Hematopoietic multipotent progenitor cell (in vitro differentiated cells): ENCODE results near the gene TBX10. TPM values are rescaled to one million over a fixed set of nuclear protein-coding genes. Genes with fewer than 3 reads are reported as not detected.
"Not testable (repeated sequence)": the region's sequence is repeated elsewhere in the genome, so short reads cannot be mapped to it uniquely, and the experiment has no call there.

Experiments
- DNase-seq, 3 donors: peaks; one replicate each; pipeline ENCODE4 v3.0.0-alpha.2; 2011 to 2015; ENCODE audit warnings: low read depth in 2 of 3, low spot score in 2 of 3
- total RNA-seq: library from RNA; depleted of rRNA; stranded (reverse); fragments of >200 nt; gene quantifications from one replicate; pipeline ENCODE4 v1.2.3, GENCODE V29; 2012

TBX10 gene
- total RNA-seq = not detected

DNA sequence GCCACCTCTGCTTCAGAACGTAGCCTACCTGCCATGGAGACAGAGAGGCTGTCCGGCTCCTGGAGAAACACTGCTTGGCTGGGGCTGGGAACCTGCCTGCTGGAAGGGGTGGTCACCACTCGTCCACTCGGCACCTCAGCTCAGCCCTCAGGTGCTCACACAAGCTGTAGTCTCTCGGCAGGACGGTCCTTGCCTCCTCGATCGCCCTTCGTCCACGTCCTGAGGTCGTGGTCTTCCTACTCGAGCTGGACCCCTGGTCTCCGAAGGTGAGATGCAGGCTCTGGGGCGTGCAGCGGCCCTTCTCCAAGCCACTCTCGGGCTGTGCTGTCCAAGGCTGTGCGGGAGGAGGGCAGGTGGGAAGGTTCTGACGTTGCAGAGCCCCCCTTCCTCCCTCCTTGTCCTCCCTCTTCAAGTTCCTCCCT lies at the start of gene TBX10:
TBX10 (minus strand) TSS at position 326 of the 422 bp plus-strand sequence; CDS start at position 35, 291 bp downstream.
- no peak for DNase-seq

DNA sequence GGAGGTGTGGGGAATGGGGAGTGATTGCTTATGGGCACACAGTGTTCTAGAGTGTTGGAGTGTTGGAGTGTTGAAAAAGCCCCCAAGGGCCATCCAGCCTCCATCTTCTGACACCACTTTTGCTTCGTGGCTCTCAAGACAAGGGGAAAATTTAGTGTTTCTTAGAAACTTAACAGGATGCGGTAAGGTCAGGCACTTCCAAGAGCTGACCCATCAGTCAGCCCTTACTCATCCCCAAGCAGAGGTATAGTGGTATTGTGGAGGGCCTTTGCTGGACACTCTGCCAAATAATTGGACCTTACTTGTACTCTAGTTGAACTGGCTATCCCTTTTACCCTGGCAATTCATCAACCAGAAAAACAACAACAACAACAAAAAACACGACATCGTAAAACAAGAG lies 49.6 kb upstream of the TBX10 start:
- DNase-seq = no peak

DNA sequence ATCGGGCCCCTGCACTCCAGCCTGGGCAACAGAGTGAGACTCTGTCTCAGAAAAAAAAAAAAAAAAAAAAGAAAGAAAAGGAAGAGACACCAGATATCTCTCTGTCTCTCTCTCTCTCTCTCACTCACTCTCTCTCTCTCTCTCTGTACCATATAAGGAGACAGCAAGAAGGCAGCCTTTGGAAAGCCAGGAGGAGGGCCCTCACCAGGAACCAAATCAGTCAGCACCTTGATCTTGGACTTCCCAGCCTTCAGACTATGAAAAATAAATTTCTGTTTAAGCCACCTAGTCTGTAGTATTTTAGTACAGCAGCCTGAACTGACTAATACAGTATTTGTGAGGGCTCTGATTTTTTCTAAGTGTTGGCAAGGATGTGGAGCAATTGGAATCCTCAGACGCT lies 48.4 kb upstream of the TBX10 start:
- DNase-seq = no peak

DNA sequence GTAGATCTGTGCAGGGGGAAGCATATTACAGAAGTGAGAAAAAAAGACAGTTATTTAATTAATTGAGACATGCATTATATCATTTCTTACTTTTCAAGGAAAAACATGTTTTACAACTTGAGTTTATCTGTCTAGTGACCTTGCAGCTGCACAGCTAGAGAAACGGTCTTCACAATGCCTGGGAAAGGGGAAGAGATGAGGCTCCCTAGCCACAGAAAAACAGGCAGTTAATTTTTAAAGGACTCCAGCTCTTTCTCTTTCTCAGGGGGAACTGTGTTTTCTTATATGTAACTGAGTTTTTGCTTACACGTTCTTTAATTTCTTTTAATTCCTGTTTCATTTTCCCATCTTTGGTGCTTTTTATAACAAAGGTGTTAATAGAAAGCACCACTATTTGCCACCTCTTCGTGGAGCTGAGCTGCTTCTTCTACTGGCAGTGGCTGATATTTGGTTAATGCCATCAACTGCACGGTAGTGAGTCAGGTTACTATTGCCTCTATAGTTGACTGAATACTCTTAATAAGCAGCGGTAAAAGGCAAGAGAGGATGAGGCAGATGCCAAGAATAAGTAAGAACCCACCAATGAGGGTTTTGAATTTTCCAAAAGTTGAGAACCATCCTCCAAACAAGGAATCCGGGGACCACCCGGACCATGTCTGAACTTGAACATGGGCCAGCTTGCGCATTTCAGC lies 46.2 kb upstream of the TBX10 start:
- peak in 1 of 3 donors; percentile 64 for DNase-seq

DNA sequence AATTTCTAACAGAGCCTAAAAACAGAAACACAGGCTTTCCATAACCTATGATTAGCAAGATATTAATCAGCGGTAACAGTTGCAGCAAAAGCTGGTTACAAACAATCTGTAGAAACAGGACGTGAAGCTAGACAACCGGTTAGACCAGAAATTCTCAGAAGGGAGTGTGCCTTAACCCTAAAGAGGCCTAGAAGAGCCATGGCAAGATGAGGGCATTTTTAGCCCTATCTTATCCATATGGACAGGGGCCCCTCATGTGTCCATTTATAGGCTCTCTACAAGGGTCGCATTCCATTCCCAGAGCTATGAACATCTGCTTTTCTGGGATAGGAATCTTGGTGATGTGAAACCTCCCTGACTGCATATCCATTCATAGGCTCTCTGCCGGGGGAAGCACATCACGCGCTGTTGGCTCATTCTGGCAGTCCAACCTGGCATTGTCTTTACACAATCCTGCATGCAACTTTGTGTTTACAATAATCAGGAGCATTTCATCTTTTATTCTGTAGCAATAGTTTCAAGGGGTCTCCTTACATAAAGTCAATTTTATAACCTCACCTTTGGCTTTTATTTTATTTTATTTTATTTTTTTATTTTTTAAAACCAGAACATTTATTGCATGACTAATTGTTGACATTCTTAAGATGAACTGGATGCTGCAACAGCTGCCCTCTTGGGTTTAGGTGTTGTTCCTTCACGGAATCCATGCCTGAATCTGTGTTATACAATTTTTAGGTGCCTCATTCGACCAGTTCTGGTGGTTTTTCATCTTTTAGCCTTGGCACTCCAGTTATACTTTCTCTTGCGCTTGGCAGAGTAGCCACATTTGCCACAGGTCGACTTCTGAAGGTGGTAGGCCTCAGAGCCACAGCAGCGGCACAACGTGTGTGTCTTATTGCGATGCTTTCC lies 42.8 kb upstream of the TBX10 start:
- DNase-seq = not testable (repeated sequence)

DNA sequence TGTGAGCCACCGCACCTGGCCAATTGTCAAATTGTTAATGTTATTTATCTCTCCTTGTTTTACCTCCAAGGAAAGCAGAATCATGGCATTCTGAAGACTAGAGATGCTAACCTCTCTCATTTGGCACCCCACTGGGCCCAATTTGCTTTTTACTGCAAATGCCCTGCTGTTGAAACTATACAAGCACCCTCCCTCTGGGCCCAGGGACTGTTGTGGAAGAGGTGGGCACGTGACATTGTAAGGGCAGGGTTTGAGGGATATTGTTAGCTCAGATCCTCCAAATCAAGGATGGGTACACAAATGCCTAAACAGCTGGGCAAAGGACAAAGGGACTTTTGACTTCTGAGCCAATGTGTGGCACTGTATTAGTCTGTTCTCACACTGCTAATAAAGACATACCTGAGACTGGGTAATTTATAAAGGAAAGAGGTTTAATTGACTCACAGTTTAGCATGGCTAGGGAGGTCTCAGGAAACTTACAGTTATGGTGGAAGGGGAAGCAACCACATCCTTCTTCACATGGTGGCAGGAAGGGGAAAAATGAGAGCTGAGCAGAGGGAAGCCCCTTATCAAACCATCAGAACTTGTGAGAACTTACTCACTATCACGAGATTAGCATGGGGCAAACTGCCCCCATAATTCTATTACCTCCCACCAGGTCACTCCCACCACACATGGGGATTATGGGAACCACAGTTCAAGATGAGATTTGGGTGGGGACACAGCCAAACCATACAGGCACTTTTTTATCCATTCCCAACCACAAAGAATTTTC lies 41.3 kb upstream of the TBX10 start:
- peak in 2 of 3 donors; percentile 29 to 51 for DNase-seq

DNA sequence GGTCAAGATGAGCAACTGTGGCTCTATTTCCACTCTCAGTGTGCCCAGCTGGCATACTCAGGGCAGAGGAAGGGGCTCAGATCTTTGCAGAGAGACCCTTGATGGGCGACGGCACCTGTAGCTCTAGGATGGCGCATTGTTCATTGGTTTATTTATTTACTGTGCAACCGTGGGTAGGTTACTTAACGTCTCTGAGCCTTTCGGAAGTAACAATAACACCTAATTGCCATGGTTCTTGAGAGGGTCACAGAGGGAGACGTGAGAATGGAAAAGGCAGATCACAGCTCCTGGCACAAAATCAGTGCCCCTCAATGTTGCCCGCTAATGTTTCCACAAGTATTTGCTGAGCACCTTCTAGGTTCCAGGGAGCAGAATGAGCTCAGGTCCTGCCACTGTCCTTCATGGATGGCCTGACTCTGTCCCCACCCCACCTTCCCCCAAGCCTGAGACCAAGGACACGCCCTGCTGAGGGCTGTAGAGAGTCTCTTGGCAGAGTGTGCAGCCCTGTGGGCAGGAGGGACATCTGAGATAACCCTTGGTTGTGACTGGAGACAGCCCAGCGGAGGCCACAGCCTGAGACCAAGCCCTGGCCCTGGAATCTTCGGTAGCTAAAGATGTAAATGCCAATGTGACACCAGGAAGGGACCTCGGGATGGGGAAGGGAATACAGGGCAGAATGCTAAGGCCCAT lies 35.6 kb upstream of the TBX10 start:
- no peak for DNase-seq

DNA sequence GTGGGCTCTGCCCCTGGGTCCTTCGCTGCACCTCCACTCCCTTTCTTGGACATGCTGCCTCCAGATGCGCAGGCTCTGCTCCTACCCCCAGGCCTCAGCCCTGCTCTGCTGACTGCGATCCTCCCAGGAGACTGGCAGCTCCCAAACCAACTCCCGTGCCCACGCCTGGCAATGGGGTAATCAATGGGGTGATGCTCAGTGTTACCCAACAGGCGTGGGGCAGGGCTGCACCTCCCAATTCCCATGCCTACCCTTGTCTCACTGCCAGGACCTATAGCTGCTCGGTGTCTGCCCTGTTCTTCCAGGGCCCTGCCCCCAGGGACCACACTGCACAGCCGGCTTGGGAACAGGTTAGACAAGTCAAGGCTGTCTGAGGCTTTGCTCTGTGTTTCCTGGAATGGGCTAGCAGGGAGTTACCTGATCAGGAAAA lies 34.9 kb upstream of the TBX10 start, which contains the start of gene ALDH3B2:
ALDH3B2 (minus strand) TSS at position 182 of the 430 bp plus-strand sequence. CDS start 7,688 bp downstream, outside the sequence.
- no peak for DNase-seq

DNA sequence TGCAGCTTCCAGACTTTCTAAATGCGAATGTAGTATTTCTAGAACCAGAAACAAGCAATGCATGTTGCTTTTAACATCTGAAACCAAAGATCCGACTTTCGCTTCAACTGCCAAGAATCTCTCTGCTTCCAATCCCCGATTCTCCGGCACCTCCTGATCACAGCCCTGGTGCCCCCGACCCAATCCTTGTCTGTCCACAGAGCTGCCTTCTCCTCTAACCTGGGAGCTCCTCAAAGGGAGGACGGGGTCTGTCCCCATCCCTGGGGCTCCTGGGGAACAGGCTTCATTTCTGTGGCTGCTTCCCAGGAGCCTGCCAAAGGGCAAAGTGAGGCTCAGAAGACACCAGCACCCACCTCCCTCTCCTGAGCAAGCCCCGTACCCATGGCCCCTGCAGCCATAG lies 34.3 kb upstream of the TBX10 start:
- DNase-seq = no peak

DNA sequence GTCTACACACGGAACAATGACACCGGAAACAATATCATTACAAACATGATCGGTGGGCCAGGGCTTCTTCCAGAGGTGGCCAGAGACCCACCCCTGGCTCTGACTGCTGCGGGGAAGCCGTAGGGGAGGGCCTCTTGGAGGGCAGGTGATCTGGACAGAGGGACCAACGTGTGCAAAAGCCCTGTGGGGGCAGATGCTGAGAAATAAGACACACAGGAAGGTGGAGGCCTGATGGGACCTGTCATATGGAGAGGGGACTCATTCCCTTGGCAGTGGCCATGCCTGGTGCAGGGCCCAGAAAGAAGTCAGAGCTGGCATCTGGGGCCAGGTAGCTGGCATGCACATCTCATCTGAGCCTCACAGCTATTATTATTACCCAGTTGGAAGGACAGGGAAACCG lies 33.8 kb upstream of the TBX10 start:
- DNase-seq = no peak

DNA sequence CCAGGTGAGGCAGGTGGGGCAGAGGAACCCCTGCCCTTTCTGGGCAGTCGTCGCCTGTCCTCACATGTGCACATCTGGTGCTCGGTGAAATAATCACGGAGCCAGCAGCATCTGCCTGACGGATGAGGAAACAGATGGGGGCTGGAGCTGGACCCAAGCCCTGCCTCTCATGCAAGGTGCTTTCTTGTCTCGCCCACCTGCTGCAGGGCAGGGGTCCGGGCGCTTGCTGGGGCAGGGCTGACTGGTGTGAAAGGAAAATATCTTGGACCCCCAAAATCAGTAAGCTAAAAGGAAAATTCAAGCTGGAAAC lies 31.6 kb upstream of the TBX10 start:
- peak in 1 of 3 donors; percentile 26 for DNase-seq

DNA sequence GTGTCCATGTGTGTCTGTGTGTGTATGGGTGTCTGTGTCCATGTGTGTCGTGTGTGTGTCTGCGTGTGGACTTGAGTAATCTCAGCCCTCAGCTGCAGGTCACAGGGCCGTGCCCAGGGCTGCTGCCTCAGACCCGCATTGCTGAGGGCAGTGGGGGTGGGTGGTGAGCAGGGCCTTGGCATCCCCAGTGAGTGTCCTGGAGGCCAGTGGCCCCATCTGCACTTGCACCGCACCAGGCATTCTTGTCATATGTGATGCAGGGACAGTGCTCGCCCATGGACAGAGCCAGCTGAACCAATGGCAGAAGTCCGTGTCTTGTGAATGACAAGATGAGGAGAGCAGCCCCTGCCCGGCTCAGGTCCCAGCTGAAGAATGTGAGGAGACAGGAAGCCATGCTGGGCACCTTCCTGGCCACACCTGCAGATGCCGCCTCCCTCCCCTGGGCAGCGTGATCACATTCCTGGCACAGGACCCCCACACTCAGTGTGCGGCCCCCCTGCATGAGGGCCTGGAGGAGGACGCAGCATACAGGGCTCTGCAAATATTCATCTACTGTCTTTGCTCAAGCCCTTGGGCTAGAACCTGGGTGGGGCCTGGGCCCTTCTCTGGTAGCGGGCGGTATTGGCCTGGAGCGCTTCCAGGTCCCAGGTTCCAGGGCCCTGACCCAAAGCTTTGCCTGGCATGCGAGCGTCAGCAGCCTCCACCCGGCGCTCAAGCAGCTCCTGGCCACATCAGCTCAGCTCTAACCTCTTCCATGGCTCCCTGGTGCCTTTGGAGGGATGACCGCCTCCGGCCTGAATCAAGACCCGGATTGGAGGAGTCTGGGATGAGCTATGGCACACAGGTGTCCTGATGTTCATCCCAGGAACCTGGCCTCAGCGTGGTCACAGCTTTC lies 31.0 kb upstream of the TBX10 start:
- DNase-seq = no peak

DNA sequence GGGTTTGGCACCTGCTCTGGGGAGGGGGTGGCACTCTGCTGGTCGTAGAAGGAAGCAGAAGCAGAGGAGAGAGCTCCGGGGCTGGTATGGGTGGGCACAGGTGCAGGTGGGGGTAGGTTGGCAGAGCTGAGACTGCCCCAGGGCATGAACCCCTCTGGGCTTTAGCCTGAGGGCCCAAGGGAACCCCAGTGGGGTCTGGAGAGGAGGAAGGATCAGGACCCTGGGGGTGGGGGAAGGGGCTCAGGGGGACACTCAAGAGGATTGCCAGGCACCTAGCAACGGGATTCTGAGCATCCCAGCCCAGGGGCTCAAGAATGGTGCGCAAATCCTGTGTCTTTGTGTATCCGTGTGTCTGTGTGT lies 28.6 kb upstream of the TBX10 start:
- DNase-seq = no peak

DNA sequence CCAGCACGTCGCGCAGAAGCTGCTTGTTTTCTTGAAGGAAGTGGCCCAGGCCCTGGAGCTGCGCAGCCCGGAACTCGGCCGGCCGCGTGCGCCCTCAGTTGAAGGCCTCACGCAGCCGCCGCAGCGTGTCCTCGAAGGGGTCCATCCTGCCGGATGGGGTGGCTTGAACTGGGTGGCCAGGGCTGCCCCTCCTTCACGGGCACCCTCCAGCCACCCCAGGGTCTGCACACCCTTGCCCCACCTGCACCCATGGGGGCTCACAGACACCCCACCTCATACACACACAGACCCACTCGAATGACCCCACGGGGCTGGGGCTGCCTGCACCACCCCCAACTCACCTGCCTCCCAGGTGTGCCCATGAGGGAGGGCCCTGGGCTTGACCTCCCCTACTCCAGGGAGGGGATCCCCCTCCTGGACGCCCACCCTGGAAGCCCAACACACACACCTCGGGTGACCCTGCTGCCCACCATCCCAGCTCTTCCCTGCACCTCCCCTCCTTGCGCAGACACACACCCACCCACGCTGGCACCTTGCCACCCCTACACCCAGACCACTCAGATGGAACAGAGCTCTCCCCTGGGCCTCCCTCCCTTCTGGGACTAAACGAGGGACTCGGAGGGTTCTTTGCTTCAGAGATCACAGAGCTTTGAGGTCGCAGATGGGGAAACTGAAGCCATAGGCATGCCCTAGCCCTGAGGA lies 28.1 kb upstream of the TBX10 start:
- peak in 1 of 3 donors; percentile 31 for DNase-seq

DNA sequence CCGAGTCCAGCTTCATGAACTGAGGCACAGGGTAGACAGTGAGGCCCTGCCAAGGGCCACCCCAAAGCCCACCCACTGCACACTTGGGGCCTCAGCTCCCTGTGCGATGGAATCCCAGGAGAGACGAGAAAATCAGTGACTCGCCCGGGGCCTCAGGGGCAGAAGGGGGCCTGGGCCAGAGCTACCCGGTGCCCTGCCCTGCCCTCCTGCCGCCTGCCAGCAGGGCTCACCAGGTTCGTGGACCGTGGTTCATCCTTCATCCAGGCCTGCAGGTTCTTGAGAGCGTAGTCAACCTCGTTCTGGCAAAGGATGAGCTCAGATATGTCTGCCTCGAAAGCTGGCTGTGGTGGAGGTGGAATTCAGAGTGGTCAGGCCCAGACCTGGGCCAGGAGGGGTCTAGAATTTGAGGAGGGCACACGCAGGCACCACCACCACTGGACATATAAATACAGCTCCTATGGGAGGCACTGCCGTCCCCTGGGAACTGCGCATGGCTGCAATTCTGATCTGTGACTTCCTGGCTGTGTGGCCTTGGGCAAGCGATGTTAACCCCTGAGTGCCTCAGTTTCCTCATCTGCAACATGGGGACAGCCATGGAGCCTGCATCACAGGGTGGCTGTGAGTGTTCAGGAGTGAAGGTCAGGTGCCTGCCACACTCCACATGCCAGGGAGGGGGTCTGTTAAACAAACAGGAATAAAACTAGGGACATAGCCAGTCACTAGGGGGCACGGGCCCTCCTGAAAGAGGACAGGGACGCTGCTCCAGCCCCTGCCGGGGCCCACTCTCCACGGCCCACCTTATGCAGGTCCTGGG lies 27.3 kb upstream of the TBX10 start:
- no peak for DNase-seq

DNA sequence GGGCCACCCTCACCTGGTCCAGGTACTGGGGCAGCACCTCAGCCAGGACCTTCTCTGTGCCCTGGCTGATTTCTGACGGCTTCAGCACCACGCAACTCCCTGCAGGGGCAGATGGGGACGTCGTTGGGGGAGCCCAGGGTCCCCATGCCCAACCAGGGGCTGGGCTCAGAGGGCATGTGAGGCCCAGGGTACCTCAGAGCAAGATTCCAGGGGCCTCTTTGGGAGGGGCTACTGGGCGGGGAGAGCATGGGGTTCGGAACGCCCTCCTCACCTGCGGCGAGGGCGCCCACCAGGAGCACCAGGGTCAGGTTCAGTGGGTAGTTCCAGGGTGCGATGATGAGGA lies 26.7 kb upstream of the TBX10 start:
- DNase-seq = no peak

DNA sequence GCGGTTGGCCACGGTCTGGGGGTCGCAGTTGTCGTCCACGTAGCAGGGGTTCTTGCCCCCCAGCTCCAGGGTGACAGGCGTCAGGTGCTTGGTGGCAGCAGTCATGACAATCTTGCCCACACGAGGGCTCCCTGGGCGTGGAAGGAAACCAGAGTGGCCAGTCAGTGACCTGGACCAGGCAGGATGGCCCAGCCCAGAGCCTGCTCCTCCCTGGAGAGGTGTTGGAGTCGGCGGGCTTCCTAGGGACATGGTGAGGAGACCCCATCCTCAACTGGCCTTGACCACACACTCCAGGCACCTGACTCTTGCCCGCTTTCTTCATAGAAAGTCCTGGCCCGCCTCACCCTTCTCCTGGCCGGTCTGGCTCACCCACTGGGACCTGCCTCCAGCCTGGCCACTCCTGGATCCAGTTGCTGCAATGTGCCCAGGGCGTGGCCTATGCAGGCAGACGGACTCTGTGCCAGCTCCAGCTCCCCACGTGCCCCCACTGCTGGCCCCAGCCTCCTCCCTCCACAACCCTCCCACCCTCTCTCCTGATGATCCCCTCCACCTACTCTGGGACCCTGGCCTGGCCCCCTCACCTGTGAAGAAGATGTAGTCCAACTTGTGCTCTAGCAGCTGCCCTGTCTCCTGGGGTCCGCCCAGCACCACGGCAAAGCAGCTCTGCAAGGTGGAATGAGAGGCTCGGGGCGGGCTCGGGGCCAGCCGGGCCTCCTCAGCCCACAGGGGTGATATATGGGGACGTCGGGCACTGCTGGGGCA lies 26.2 kb upstream of the TBX10 start:
- no peak for DNase-seq
